Spleen (tissue), 11 donors: ENCODE results near the gene ANTXR2. TPM values are rescaled to one million over a fixed set of nuclear protein-coding genes. Genes with fewer than 3 reads are reported as not detected.

Experiments
- DNase-seq: peaks from one replicate; pipeline ENCODE4 v3.0.0-alpha.2; 2020
- H3K27ac ChIP-seq, 8 donors: fragments of 200-600 bp; sonication (generic) in 7 of 8; 1 replicate in 4 of 8; 2 replicates in 4 of 8; pipeline versions ENCODE4 v1.5.0 to v1.8.0; 2016 to 2021; ENCODE audit warnings: inconsistent platforms in 4 of 8, mild to moderate bottlenecking in 4 of 8, moderate library complexity in 1 of 8
- H3K27me3 ChIP-seq, 7 donors: fragments of 200-600 bp; sonication (generic) in 6 of 7; replicated peaks in 1 of 7; 1 replicate in 4 of 7; 2 replicates in 3 of 7; pipeline versions ENCODE4 v1.5.0 to v1.8.0; 2016 to 2021; ENCODE audit warnings: inconsistent platforms in 3 of 7, mild to moderate bottlenecking in 1 of 7
- H3K36me3 ChIP-seq, 6 donors: fragments of 200-600 bp; sonication (generic) in 5 of 6; 1 replicate in 4 of 6; 2 replicates in 2 of 6; pipeline versions ENCODE4 v1.5.0 to v1.8.0; 2016 to 2021; ENCODE audit warnings: inconsistent platforms in 2 of 6
- H3K4me1 ChIP-seq, 6 donors: fragments of 200-600 bp; sonication (generic) in 5 of 6; 1 replicate in 3 of 6; 2 replicates in 3 of 6; pipeline versions ENCODE4 v1.5.0 to v1.8.0; 2016 to 2021; ENCODE audit warnings: inconsistent platforms in 3 of 6
- H3K4me3 ChIP-seq, 8 donors: fragments of 200-600 bp; sonication (generic) in 7 of 8; 1 replicate in 4 of 8; 2 replicates in 4 of 8; pipeline versions ENCODE4 v1.5.0 to v1.8.0; 2016 to 2021; ENCODE audit warnings: inconsistent platforms in 4 of 8, mild to moderate bottlenecking in 4 of 8, moderate library complexity in 2 of 8
- H3K9me3 ChIP-seq, 8 donors: fragments of 200-600 bp; sonication (generic) in 7 of 8; 1 replicate in 4 of 8; 2 replicates in 4 of 8; pipeline versions ENCODE4 v1.5.0 to v1.8.0; 2016 to 2021; ENCODE audit warnings: inconsistent platforms in 4 of 8
- POLR2A ChIP-seq, 3 donors: fragments of 450-650 bp; IDR thresholded peaks; one replicate each; pipeline ENCODE4 v1.5.1; 2017; ENCODE audit warnings: antibody characterized with exemption in 3 of 3, mild to moderate bottlenecking in 1 of 3
- POLR2AphosphoS5 ChIP-seq, 3 donors: sonication (generic); formaldehyde crosslinking; IDR thresholded peaks; one replicate each; pipeline ENCODE4 v1.5.1; 2017; ENCODE audit warnings: antibody characterized with exemption in 3 of 3
- WGBS, 5 donors: extraction: QIAGEN DNeasy Blood & Tissue Kit in 3 of 5; methylation state at CpG; one replicate each; pipeline versions ENCODE4 v1.1.5 to v1.1.7; 2013 to 2018; 5-methylcytosine and 5-hydroxymethylcytosine counted together
- intact Hi-C: fragments of 100-400 bp; cut with DNase I; formaldehyde crosslinking; loops from one replicate; pipeline ENCODE4 v1.15.0; 2023; ENCODE audit warnings: low total_unique reads
- polyA plus RNA-seq, 3 donors: library from polyadenylated mRNA; stranded (reverse); fragments of 200-250 nt; gene quantifications; one replicate each; pipeline ENCODE4 v1.2.1, GENCODE V29; 2013
- total RNA-seq, 7 donors: library from RNA; depleted of rRNA in 3 of 7; stranded (reverse); fragments of >200 nt in 3 of 7; fragmentation: NEBNext Ultra II Directional in 4 of 7; extraction: Animal tissue kit (Norgen Biotek cat#: 25700) in 4 of 7; gene quantifications; one replicate each; pipeline versions ENCODE4 v1.1.0 to v1.2.1, GENCODE V29; 2016 to 2021
- TF ChIP-seq, protein P1 (sequence below), 11 experiments: fragments of 200-600 bp in 7 of 11; fragments of 450-650 bp in 4 of 11; sonication (generic) in 4 of 11; IDR thresholded peaks in 8 of 11; conservative IDR thresholded peaks in 3 of 11; 1 replicate in 7 of 11; 2 replicates in 4 of 11; pipeline versions ENCODE4 v1.4.0 to v1.8.0; 2016 to 2021; ENCODE audit warnings: antibody characterized with exemption in 11 of 11, inconsistent platforms in 4 of 11, mild to moderate bottlenecking in 1 of 11
- donor health status: healthy with polysubstance abuse.
- donor health status: DM: no; HTN: no; CAD: no; lungs with moderate emphysema.
- donor health status: DM: no; HTN: no; CAD: no.
- donor health status: Bipolar disorder and iron deficiency.
- donor health status: healthy.
- donor health status: DM: no; HTN: no; CAD: no.
- donor health status: DM: yes; HTN: yes; CAD: no.

ANTXR2 gene
- total and polyA plus RNA-seq, 10 donors, result 3.7 to 56.3 (median 37.3) TPM

DNA sequence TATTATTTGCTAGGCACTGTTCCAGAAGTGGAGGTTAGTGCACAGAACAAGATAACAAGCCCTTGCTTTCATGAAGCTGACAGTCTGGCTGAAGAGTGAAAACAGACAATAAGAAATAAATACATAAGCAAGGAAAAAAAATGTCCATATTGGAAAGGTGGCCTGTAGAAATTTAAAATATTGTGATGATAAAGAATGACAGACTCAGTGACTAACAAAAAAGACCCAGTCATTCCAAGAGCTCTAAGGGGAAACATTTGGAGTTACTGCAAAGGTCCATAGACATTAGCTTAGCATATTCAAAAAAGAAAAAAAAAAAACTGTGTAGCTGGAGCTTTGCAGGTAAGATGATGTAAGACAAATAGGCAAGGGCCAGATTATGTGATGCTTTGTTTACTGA is 1.0 kb upstream of the ANTXR2 start:
- peaks cover 0 to 4% (median 0%) of the 10 kb centered on the region in 6 donors for H3K36me3 ChIP-seq
- TF ChIP-seq POLR2A (IDR thresholded peaks at IDR 0.05) (no peak), POLR2AphosphoS5 (IDR thresholded peaks at IDR 0.05) (no peak)
- TF ChIP-seq, protein P1, sequence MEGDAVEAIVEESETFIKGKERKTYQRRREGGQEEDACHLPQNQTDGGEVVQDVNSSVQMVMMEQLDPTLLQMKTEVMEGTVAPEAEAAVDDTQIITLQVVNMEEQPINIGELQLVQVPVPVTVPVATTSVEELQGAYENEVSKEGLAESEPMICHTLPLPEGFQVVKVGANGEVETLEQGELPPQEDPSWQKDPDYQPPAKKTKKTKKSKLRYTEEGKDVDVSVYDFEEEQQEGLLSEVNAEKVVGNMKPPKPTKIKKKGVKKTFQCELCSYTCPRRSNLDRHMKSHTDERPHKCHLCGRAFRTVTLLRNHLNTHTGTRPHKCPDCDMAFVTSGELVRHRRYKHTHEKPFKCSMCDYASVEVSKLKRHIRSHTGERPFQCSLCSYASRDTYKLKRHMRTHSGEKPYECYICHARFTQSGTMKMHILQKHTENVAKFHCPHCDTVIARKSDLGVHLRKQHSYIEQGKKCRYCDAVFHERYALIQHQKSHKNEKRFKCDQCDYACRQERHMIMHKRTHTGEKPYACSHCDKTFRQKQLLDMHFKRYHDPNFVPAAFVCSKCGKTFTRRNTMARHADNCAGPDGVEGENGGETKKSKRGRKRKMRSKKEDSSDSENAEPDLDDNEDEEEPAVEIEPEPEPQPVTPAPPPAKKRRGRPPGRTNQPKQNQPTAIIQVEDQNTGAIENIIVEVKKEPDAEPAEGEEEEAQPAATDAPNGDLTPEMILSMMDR (IDR thresholded peaks at IDR 0.05 in 8 of 11, conservative IDR thresholded peaks at IDR 0.05 in 3 of 11), result no peak
- intact Hi-C loops, result loop anchor here (5.0 kb wide), 1 partner anchor 128 kb away; no protein-coding TSS in a partner anchor

DNA sequence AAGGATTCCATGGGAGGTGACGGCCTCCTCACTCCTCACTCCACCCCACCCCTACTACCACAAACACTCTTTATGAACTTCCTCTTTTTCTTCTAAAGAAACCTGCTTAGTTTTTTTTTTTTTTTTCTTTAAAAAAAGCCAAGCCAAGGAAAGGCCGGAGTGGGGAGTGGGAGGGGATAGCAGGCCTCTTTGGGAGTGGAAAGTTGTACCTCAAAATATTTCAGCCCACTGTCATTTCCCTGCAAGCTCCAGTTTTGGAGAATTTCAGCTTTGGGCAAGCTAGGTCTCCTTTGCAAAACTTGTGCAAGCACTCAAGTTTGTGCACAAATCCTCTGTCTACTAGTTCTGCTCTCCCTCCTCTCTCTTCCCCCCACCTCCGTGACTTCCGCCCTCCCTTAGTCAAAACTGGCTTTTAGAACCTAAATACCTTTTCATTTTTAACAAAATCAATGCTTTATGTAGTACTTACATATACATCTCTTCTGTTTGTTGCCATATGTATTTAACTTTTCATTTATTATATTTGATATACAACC is 512 bp upstream of the ANTXR2 start:
- intact Hi-C loops, result loop anchor here (5.0 kb wide), 1 partner anchor 129 kb away; no protein-coding TSS in a partner anchor
- Histone ChIP-seq H3K9me3 (no peaks in the 10 kb centered on the region), H3K4me1 (peaks cover 18 to 89% (median 41%) of the 10 kb centered on the region in 6 donors), H3K27me3 (peaks cover 0 to 5% (median 0%) of the 10 kb centered on the region in 7 donors), H3K27ac (peak overlapping the region; percentile 87 to 98 (median 94)), H3K36me3 (peaks cover 0 to 9% (median 2%) of the 10 kb centered on the region in 6 donors), H3K4me3 (peak overlapping the region; percentile 67 to 96 (median 84))
- peak; percentile 72 for DNase-seq
- TF ChIP-seq POLR2AphosphoS5 (IDR thresholded peaks at IDR 0.05), result no peak
- TF ChIP-seq, protein P1 (IDR thresholded peaks at IDR 0.05 in 8 of 11, conservative IDR thresholded peaks at IDR 0.05 in 3 of 11), result no peak
- no peak for TF ChIP-seq POLR2A (IDR thresholded peaks at IDR 0.05)
- 9 to 27% (median 20%) methylated on average over 4 of the region's 4 CpGs for WGBS, 5 donors

More for the DNA sequence above, 1.0 kb upstream of the ANTXR2 start:
- H3K9me3 ChIP-seq, result no peaks in the 10 kb centered on the region
- no peak for DNase-seq
- H3K27ac ChIP-seq, result peak overlapping the region; percentile 87 to 98 (median 94)
- peaks cover 0 to 5% (median 0%) of the 10 kb centered on the region in 7 donors for H3K27me3 ChIP-seq
- H3K4me3 ChIP-seq, result peak overlapping the region in 1 of 8 donors; percentile 96
- peaks cover 18 to 84% (median 39%) of the 10 kb centered on the region in 6 donors for H3K4me1 ChIP-seq

DNA sequence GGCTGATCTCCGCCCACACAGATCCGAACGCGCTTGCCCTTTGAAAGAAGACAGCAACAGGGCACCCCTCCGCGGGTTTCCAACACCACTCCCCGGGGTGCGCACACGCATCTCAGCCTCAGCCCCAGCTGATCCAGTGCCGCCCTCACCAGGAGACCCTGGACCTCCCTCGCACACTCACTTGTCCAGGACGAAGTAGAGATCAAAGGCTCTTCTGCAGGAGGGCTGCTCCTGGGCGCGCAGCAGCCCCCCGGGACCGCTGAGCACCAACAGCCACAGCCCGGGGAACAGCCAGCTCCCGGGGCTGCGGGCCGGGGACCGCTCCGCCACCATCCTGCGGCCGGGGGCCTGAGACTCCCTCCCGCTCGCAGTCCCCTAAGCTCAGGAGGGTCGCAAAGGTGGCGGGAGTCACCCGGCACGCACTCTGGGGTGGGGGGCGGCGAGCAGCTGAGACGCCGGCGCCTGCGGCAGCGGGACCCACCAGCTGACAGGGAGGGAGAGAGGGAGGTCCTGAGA is 743 bp downstream of the ANTXR2 start:
- Histone ChIP-seq H3K36me3 (peaks cover 0 to 21% (median 4%) of the 10 kb centered on the region in 6 donors), H3K9me3 (no peaks in the 10 kb centered on the region), H3K4me3 (peak overlapping the region; percentile 67 to 96 (median 84)), H3K27me3 (peaks cover 0 to 5% (median 0%) of the 10 kb centered on the region in 7 donors), H3K4me1 (peaks cover 18 to 88% (median 41%) of the 10 kb centered on the region in 6 donors), H3K27ac (peak overlapping the region; percentile 87 to 98 (median 94))
- intact Hi-C loops, result loop anchor here (5.0 kb wide), 1 partner anchor 130 kb away; no protein-coding TSS in a partner anchor
- peak; percentile 90 for DNase-seq
- 0 to 1% (median 0%) methylated on average over 14 to 37 of the region's 37 CpGs for WGBS, 5 donors
- TF ChIP-seq POLR2AphosphoS5 (IDR thresholded peaks at IDR 0.05), result no peak
- TF ChIP-seq, protein P1 (IDR thresholded peaks at IDR 0.05 in 8 of 11, conservative IDR thresholded peaks at IDR 0.05 in 3 of 11), result no peak

DNA sequence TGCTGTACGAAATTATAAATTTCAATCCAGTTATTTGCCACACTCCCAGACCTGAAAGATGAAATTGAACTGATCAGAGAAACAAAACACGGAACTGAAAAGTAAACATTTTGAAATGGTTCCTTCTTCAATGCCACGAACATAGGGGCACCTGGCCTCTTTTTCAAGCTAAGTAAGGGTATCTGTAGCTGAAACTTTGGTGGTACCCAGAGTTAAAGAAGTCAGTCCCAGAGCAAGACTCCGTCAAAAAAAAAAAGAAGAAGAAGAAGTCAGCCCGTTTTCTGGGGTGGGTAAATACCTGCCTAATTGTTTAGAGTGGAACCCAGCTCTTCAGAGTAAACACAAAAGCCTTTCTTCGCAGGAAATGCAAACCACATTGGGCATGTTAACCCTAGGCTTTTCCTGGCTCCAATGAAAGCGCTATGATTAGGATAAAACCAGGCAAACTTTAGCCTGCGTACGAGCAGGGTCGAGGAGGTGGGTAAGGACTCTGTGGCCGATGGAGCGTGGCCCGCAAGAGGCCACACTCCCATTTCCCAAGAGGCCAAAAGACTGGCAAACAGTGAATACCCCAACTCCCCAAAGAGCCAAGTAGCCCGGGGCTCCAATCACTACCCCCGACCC is 1.3 kb downstream of the ANTXR2 start:
- H3K27me3 ChIP-seq, result peaks cover 0 to 5% (median 0%) of the 10 kb centered on the region in 7 donors
- H3K36me3 ChIP-seq, result peaks cover 0 to 27% (median 7%) of the 10 kb centered on the region in 6 donors
- 7 to 12% (median 8%) methylated on average over 13 to 15 of the region's 15 CpGs for WGBS, 5 donors
- no peak for DNase-seq
- intact Hi-C loops, result loop anchor here (5.0 kb wide), 1 partner anchor 131 kb away; no protein-coding TSS in a partner anchor
- H3K4me1 ChIP-seq, result peaks cover 18 to 82% (median 41%) of the 10 kb centered on the region in 6 donors
- TF ChIP-seq, protein P1 (IDR thresholded peaks at IDR 0.05 in 8 of 11, conservative IDR thresholded peaks at IDR 0.05 in 3 of 11), result no peak
- TF ChIP-seq POLR2A (IDR thresholded peaks at IDR 0.05), result no peak
- no peak for TF ChIP-seq POLR2AphosphoS5 (IDR thresholded peaks at IDR 0.05)
- H3K27ac ChIP-seq, result peak overlapping the region; percentile 87 to 98 (median 94)
- peak overlapping the region; percentile 67 to 96 (median 84) for H3K4me3 ChIP-seq
- no peaks in the 10 kb centered on the region for H3K9me3 ChIP-seq
